HG03575 (cell line): ENCODE measurements around the gene SOHLH1.

Experiments
- ATAC-seq: cut with Tn5 transposase; IDR thresholded peaks from one replicate; pipeline ENCODE4 v1.9.1; 2021; ENCODE audit not compliant: unreplicated experiment, insufficient number of reproducible peaks, low FRiP score; ENCODE audit errors: extremely low read depth

The SOHLH1 gene

GRCh38 chr9:135707252-135708138 is 8.2 kb upstream of the SOHLH1 start:
- ATAC-seq, result no peak

GRCh38 chr9:135706288-135706687 is 7.0 kb upstream of the SOHLH1 start:
- no peak for ATAC-seq

GRCh38 chr9:135705376-135705775 is 6.1 kb upstream of the SOHLH1 start:
- no peak for ATAC-seq

- ATAC-seq, result no peak
Observed at GRCh38 chr9:135704483-135704882, 5.2 kb upstream of the SOHLH1 start.

GRCh38 chr9:135703726-135704125 is 4.4 kb upstream of the SOHLH1 start:
- no peak for ATAC-seq

GRCh38 chr9:135701959-135702721 is 2.9 kb upstream of the SOHLH1 start, which contains the start of gene KCNT1:
Gene KCNT1 (plus strand): TSS chr9:135702185. CDS start chr9:135702259, 74 bp downstream.
- ATAC-seq, result no peak

GRCh38 chr9:135701067-135701958 is 2.0 kb upstream of the SOHLH1 start:
- no peak for ATAC-seq

- ATAC-seq, result no peak
Observed at GRCh38 chr9:135700525-135700924, 1.2 kb upstream of the SOHLH1 start.

- no peak for ATAC-seq
Observed at GRCh38 chr9:135698767-135699166, 514 bp downstream of the SOHLH1 start.

GRCh38 chr9:135698236-135698635 is 1.0 kb downstream of the SOHLH1 start:
- no peak for ATAC-seq

- ATAC-seq, result no peak
Observed at GRCh38 chr9:135697226-135697625, 2.1 kb downstream of the SOHLH1 start.

- ATAC-seq, result no peak
Observed at GRCh38 chr9:135696446-135696845, 2.8 kb downstream of the SOHLH1 start.

- no peak for ATAC-seq
Observed at GRCh38 chr9:135695642-135696041, 3.6 kb downstream of the SOHLH1 start.

GRCh38 chr9:135695036-135695435 is 4.2 kb downstream of the SOHLH1 start:
- no peak for ATAC-seq

- no peak for ATAC-seq
Observed at GRCh38 chr9:135694414-135694813, 4.9 kb downstream of the SOHLH1 start.

- ATAC-seq, result no peak
Observed at GRCh38 chr9:135693771-135694170, 5.5 kb downstream of the SOHLH1 start.

- no peak for ATAC-seq
Observed at GRCh38 chr9:135693265-135693664, 6.0 kb downstream of the SOHLH1 start.

GRCh38 chr9:135692410-135692809 is 6.9 kb downstream of the SOHLH1 start:
- ATAC-seq, result no peak
